GM12878 (cell line): ENCODE results near the gene DEFB132. TPM values are rescaled to one million over a fixed set of nuclear protein-coding genes. Genes with fewer than 3 reads are reported as not detected.

Experiments
- ATAC-seq: fragments of 200-7000 bp; cut with Tn5 transposase; 3 replicates; pipeline ENCODE4 v1.9.1; 2020; ENCODE audit warnings: mild to moderate bottlenecking, moderate library complexity
- BruUV-seq: library from RNA; stranded (reverse); fragments of 400-500 nt; replicated peaks from 2 replicates; lab custom pipeline; 2021; lab: Mats Ljungman, UMichigan
- CTCF ChIA-PET: fragments of 300-600 bp; sonication (Branson Sonifier 250); formaldehyde crosslinking; extraction: SDS; loops from one replicate; lab custom pipeline; 2021; ENCODE audit warnings: inconsistent platforms; lab: Yijun Ruan, JAX
- POLR2A ChIA-PET: fragments of 350-600 bp; formaldehyde crosslinking; extraction: SDS; loops from one replicate; lab custom pipeline; 2021; ENCODE audit warnings: inconsistent platforms; lab: Charles Lee
- RAD21 ChIA-PET: fragments of 300-600 bp; sonication (Branson Sonifier 250); formaldehyde crosslinking; loops from one replicate; lab custom pipeline; 2023; ENCODE audit warnings: antibody characterized with exemption; ENCODE audit not compliant: unreplicated experiment; lab: Charles Lee
- SMC1A ChIA-PET: fragments of 300-600 bp; sonication (Branson Sonifier 250); formaldehyde crosslinking; loops from one replicate; lab custom pipeline; 2023; ENCODE audit not compliant: unreplicated experiment, uncharacterized antibody; lab: Charles Lee
- DNase-seq: peaks from one replicate; pipeline ENCODE4 v3.0.0-alpha.2; 2011; ENCODE audit warnings: low read depth, low spot score
- FAIRE-seq: peaks from 3 replicates; lab custom pipeline; 2011; peaks lifted over from hg19 to GRCh38; lab: Jason Lieb, UNC
- H2AFZ ChIP-seq: 2 replicates; pipeline ENCODE4 v1.6.0; 2011; ENCODE audit warnings: low read depth, low read length, control low read depth; ENCODE audit not compliant: control insufficient read depth
- H3K27ac ChIP-seq: 2 replicates; pipeline ENCODE4 v1.5.1; 2011; ENCODE audit warnings: control low read depth; ENCODE audit not compliant: control insufficient read depth, insufficient read depth
- H3K27me3 ChIP-seq, 2 experiments: replicated peaks in 1 of 2; 2 replicates each; pipeline versions ENCODE4 v1.6.0 to v1.6.1; 2011; ENCODE audit warnings: low read length in 1 of 2; ENCODE audit not compliant: control insufficient read depth in 2 of 2, insufficient read depth in 2 of 2
- H3K36me3 ChIP-seq, 2 experiments: 2 replicates each; pipeline ENCODE4 v1.5.1; 2011; ENCODE audit warnings: low read length in 1 of 2; ENCODE audit not compliant: control insufficient read depth in 2 of 2, insufficient read depth in 2 of 2
- H3K4me1 ChIP-seq: 2 replicates; pipeline ENCODE4 v1.6.1; 2011; ENCODE audit warnings: mild to moderate bottlenecking, low read length, moderate library complexity, mixed read lengths; ENCODE audit not compliant: control insufficient read depth, insufficient read depth
- H3K4me2 ChIP-seq: 2 replicates; pipeline ENCODE4 v1.6.0; 2011; ENCODE audit warnings: control low read depth; ENCODE audit not compliant: control insufficient read depth, insufficient read depth
- H3K4me3 ChIP-seq: fragments of 200-600 bp; sonication (generic); 2 replicates; pipeline ENCODE4 v1.5.1; 2016
- H3K79me2 ChIP-seq: 2 replicates; pipeline ENCODE4 v1.6.0; 2011; ENCODE audit warnings: low read length; ENCODE audit not compliant: control insufficient read depth, insufficient read depth
- H3K9ac ChIP-seq: 2 replicates; pipeline ENCODE4 v1.8.0; 2011; ENCODE audit warnings: low read length, control low read depth, mixed read lengths; ENCODE audit not compliant: control insufficient read depth, insufficient read depth
- H3K9me3 ChIP-seq: replicated peaks from 3 replicates; pipeline ENCODE4 v1.5.1; 2011; ENCODE audit warnings: mild to moderate bottlenecking, low read length; ENCODE audit not compliant: control insufficient read depth, insufficient read depth
- H4K20me1 ChIP-seq: 2 replicates; pipeline ENCODE4 v1.6.0; 2011; ENCODE audit not compliant: control insufficient read depth, insufficient read depth
- POLR2AphosphoS5 ChIP-seq: IDR thresholded peaks from 2 replicates; pipeline ENCODE4 v1.6.1; 2011; ENCODE audit warnings: mild to moderate bottlenecking, low read length, inconsistent platforms
- RELB ChIP-seq: fragments of 450-650 bp; IDR thresholded peaks from 2 replicates; pipeline ENCODE4 v1.6.1; 2017; ENCODE audit warnings: low read depth, mild to moderate bottlenecking, moderate library complexity
- ZBTB11 ChIP-seq: fragments of 450-650 bp; formaldehyde crosslinking; IDR thresholded peaks from 2 replicates; pipeline ENCODE4 v1.5.0; 2022; ENCODE audit warnings: mild to moderate bottlenecking, missing genetic modification characterization
- ZNF384 ChIP-seq: IDR thresholded peaks from 2 replicates; pipeline ENCODE4 v1.6.1; 2012; ENCODE audit warnings: low read depth, mild to moderate bottlenecking, low read length, improper control_type of control experiment, borderline replicate concordance
- ZSCAN29 ChIP-seq: fragments of 450-650 bp; IDR thresholded peaks from 2 replicates; pipeline ENCODE4 v1.6.1; 2017; ENCODE audit warnings: mild to moderate bottlenecking, moderate library complexity
- WGBS: methylation state at CpG from one replicate; pipeline ENCODE4 v1.1.6; 2016; ENCODE audit warnings: low lambda C conversion rate; ENCODE audit not compliant: insufficient replicate concordance, insufficient coverage; ENCODE audit errors: missing lambda C conversion rate; 5-methylcytosine and 5-hydroxymethylcytosine counted together
- in situ Hi-C: fragments of 300-500 bp; cut with MboI; formaldehyde crosslinking; loops from 9 replicates; pipeline ENCODE4 v1.14.3; 2018; ENCODE audit warnings: mixed read lengths
- intact Hi-C: fragments of 100-400 bp; cut with micrococcal nuclease; formaldehyde crosslinking; loops from one replicate; pipeline ENCODE4 v1.14.2; 2022; ENCODE audit not compliant: unreplicated experiment
- polyA plus RNA-seq, 11 experiments: library from polyadenylated mRNA; depleted of rRNA in 4 of 11; unstranded in 6 of 11; stranded (reverse) in 5 of 11; fragments of >200 nt; fragmentation: Nextera tagmentation in 4 of 11; fragmentation: Illumina TruSeq in 1 of 11; extraction: Ambion mirVana in 4 of 11; extraction: Trizol in 1 of 11; gene quantifications; 1 replicate in 1 of 11; 2 replicates in 10 of 11; pipeline versions ENCODE4 v1.2.1 to v1.2.3, GENCODE V29; 2011 to 2016; ENCODE audit warnings: inconsistent platforms in 2 of 11, missing spikeins in 2 of 11, low read depth in 1 of 11
- total RNA-seq, 4 experiments: library from RNA; depleted of rRNA in 3 of 4; stranded (reverse); fragments of >200 nt in 3 of 4; fragmentation: Illumina TruSeq in 1 of 4; extraction: Trizol in 1 of 4; gene quantifications; 2 replicates each; pipeline versions ENCODE4 v1.2.1 to v1.2.3, GENCODE V29; 2013 to 2021

The DEFB132 gene
- total and polyA plus RNA-seq, 10 of the 15 experiments (the other 5 are each of a cell fraction or from before 2014, with no cell fraction given), result not detected

GRCh38 chr20:310645-311044 lies 53.1 kb downstream of the DEFB132 start:
- no peak overlapping the region for H3K27ac ChIP-seq
- TF ChIP-seq ZBTB11, result no peak
- TF ChIP-seq ZNF384, result peak; percentile 47
- TF ChIP-seq RELB, result no peak
- TF ChIP-seq POLR2AphosphoS5, result no peak
- no peak for TF ChIP-seq ZSCAN29
- FAIRE-seq (no peak), DNase-seq (no peak), ATAC-seq (no peak)
- H3K79me2 ChIP-seq, result no peaks in the 10 kb centered on the region
- no TSS peak for BruUV-seq
- peak overlapping the region; percentile 51; the same call in 1 of the 2 replicates for H2AFZ ChIP-seq
- no peaks in the 10 kb centered on the region for H3K36me3 ChIP-seq
- peaks cover 4% of the 10 kb centered on the region; the same call in 1 of the 2 replicates for H3K4me1 ChIP-seq
- no peaks in the 10 kb centered on the region for H4K20me1 ChIP-seq
- no peaks in the 10 kb centered on the region for H3K27me3 ChIP-seq
- intact Hi-C loops, result no loop called here
- H3K9me3 ChIP-seq, result no peaks in the 10 kb centered on the region
- in situ Hi-C loops, result no loop called here
- ChIA-PET SMC1A (interaction anchor here (1.0 to 1.6 kb wide), 2 partner anchors 10 to 13 kb away, joined by 5 to 6 read pairs; no protein-coding TSS in a partner anchor), CTCF (interaction anchor here (0.8 to 1.3 kb wide), 5 partner anchors 10 to 97 kb away, joined by 3 to 7 read pairs (median 3); no protein-coding TSS in a partner anchor), POLR2A (interaction anchor here (1.0 to 2.5 kb wide), 2 partner anchors 12 to 14 kb away, joined by 10 to 11 read pairs; partner anchors contain the start of gene SOX12), RAD21 (interaction anchor here (2.7 kb wide), 1 partner anchor 44 kb away, joined by 12 read pairs; no protein-coding TSS in a partner anchor)
- H3K4me3 ChIP-seq, result peak overlapping the region; percentile 46; the same call in 1 of the 2 replicates
- H3K4me2 ChIP-seq, result peak overlapping the region; percentile 91
- no peak overlapping the region for H3K9ac ChIP-seq
- 35% methylated on average over 7 of the region's 7 CpGs for WGBS

Other genes with a start within 250 kb of the DEFB132 start
Only the 7 nearest of the 12 such genes appear.
- gene DEFB127, start 100.3 kb upstream of the DEFB132 start, total RNA-seq (2014; rRNA removed), result not detected in 2 replicates
- gene DEFB127, start 100.3 kb upstream of the DEFB132 start, total RNA-seq (2014; rRNA removed; fragmentation: Illumina TruSeq; extraction: Trizol), result not detected in 2 replicates
- gene DEFB127, start 100.3 kb upstream of the DEFB132 start, total RNA-seq (2021), result not detected in 2 replicates
- gene DEFB127, start 100.3 kb upstream of the DEFB132 start, polyA plus RNA-seq (2011; rRNA removed), result not detected in 2 replicates
- gene DEFB127, start 100.3 kb upstream of the DEFB132 start, polyA plus RNA-seq (2014; fragmentation: Illumina TruSeq; extraction: Trizol), result not detected in 2 replicates
- gene DEFB127, start 100.3 kb upstream of the DEFB132 start, polyA plus RNA-seq (2014; fragmentation: Nextera tagmentation; extraction: Ambion mirVana), result not detected
- not detected in 2 replicates for gene DEFB127, start 100.3 kb upstream of the DEFB132 start, polyA plus RNA-seq (2014; rRNA removed)
- gene DEFB127, start 100.3 kb upstream of the DEFB132 start, polyA plus RNA-seq (2016; fragmentation: Nextera tagmentation; extraction: Ambion mirVana), result not detected
- not detected in 2 replicates for gene DEFB128, start 68.0 kb upstream of the DEFB132 start, total RNA-seq (2014; rRNA removed)
- not detected in 2 replicates for gene DEFB128, start 68.0 kb upstream of the DEFB132 start, total RNA-seq (2014; rRNA removed; fragmentation: Illumina TruSeq; extraction: Trizol)
- gene DEFB128, start 68.0 kb upstream of the DEFB132 start, total RNA-seq (2021), result not detected in 2 replicates
- not detected in 2 replicates for gene DEFB128, start 68.0 kb upstream of the DEFB132 start, polyA plus RNA-seq (2011; rRNA removed)
- not detected in 2 replicates for gene DEFB128, start 68.0 kb upstream of the DEFB132 start, polyA plus RNA-seq (2014; fragmentation: Illumina TruSeq; extraction: Trizol)
- gene DEFB128, start 68.0 kb upstream of the DEFB132 start, polyA plus RNA-seq (2014; fragmentation: Nextera tagmentation; extraction: Ambion mirVana), result not detected
- not detected in 2 replicates for gene DEFB128, start 68.0 kb upstream of the DEFB132 start, polyA plus RNA-seq (2014; rRNA removed)
- not detected for gene DEFB128, start 68.0 kb upstream of the DEFB132 start, polyA plus RNA-seq (2016; fragmentation: Nextera tagmentation; extraction: Ambion mirVana)
- gene DEFB129, start 30.5 kb upstream of the DEFB132 start, total RNA-seq (2014; rRNA removed), result not detected in 2 replicates
- gene DEFB129, start 30.5 kb upstream of the DEFB132 start, total RNA-seq (2014; rRNA removed; fragmentation: Illumina TruSeq; extraction: Trizol), result not detected in 2 replicates
- gene DEFB129, start 30.5 kb upstream of the DEFB132 start, total RNA-seq (2021), result not detected in 2 replicates
- not detected in 2 replicates for gene DEFB129, start 30.5 kb upstream of the DEFB132 start, polyA plus RNA-seq (2011; rRNA removed)
- not detected in 2 replicates for gene DEFB129, start 30.5 kb upstream of the DEFB132 start, polyA plus RNA-seq (2014; fragmentation: Illumina TruSeq; extraction: Trizol)
- not detected for gene DEFB129, start 30.5 kb upstream of the DEFB132 start, polyA plus RNA-seq (2014; fragmentation: Nextera tagmentation; extraction: Ambion mirVana)
- gene DEFB129, start 30.5 kb upstream of the DEFB132 start, polyA plus RNA-seq (2014; rRNA removed), result not detected in 2 replicates
- gene DEFB129, start 30.5 kb upstream of the DEFB132 start, polyA plus RNA-seq (2016; fragmentation: Nextera tagmentation; extraction: Ambion mirVana), result not detected
- 1.0 and 1.4 TPM in 2 replicates for gene C20orf96, start 33.0 kb downstream of the DEFB132 start, total RNA-seq (2014; rRNA removed)
- 1.4 and 1.8 TPM in 2 replicates for gene C20orf96, start 33.0 kb downstream of the DEFB132 start, total RNA-seq (2014; rRNA removed; fragmentation: Illumina TruSeq; extraction: Trizol)
- 7.4 and 8.4 TPM in 2 replicates for gene C20orf96, start 33.0 kb downstream of the DEFB132 start, total RNA-seq (2021)
- gene C20orf96, start 33.0 kb downstream of the DEFB132 start, polyA plus RNA-seq (2011; rRNA removed), result 3.2 and 4.3 TPM in 2 replicates
- gene C20orf96, start 33.0 kb downstream of the DEFB132 start, polyA plus RNA-seq (2014; fragmentation: Illumina TruSeq; extraction: Trizol), result 5.5 and 8.0 TPM in 2 replicates
- gene C20orf96, start 33.0 kb downstream of the DEFB132 start, polyA plus RNA-seq (2014; fragmentation: Nextera tagmentation; extraction: Ambion mirVana), result 1 to 10 TPM; 2.3 to 2.4 TPM
- gene C20orf96, start 33.0 kb downstream of the DEFB132 start, polyA plus RNA-seq (2014; rRNA removed), result 8.6 and 9.0 TPM in 2 replicates
- 1 to 10 TPM; 7.5 to 7.9 TPM for gene C20orf96, start 33.0 kb downstream of the DEFB132 start, polyA plus RNA-seq (2016; fragmentation: Nextera tagmentation; extraction: Ambion mirVana)
- gene ZCCHC3, start 39.8 kb downstream of the DEFB132 start, total RNA-seq (2014; rRNA removed), result 36.1 TPM in 2 replicates
- 13.8 and 15.3 TPM in 2 replicates for gene ZCCHC3, start 39.8 kb downstream of the DEFB132 start, total RNA-seq (2014; rRNA removed; fragmentation: Illumina TruSeq; extraction: Trizol)
- gene ZCCHC3, start 39.8 kb downstream of the DEFB132 start, total RNA-seq (2021), result 31.9 and 32.8 TPM in 2 replicates
- gene ZCCHC3, start 39.8 kb downstream of the DEFB132 start, polyA plus RNA-seq (2011; rRNA removed), result 31.3 and 33.1 TPM in 2 replicates
- 20.2 and 21.9 TPM in 2 replicates for gene ZCCHC3, start 39.8 kb downstream of the DEFB132 start, polyA plus RNA-seq (2014; fragmentation: Illumina TruSeq; extraction: Trizol)
- 10 to 100 TPM in 1 of 2 experiments, 1 to 10 TPM in 1; 5.3 to 10.8 TPM for gene ZCCHC3, start 39.8 kb downstream of the DEFB132 start, polyA plus RNA-seq (2014; fragmentation: Nextera tagmentation; extraction: Ambion mirVana)
- gene ZCCHC3, start 39.8 kb downstream of the DEFB132 start, polyA plus RNA-seq (2014; rRNA removed), result 32.1 and 33.5 TPM in 2 replicates
- 10 to 100 TPM in 1 of 2 experiments, 1 to 10 TPM in 1; 7.7 to 14.1 TPM for gene ZCCHC3, start 39.8 kb downstream of the DEFB132 start, polyA plus RNA-seq (2016; fragmentation: Nextera tagmentation; extraction: Ambion mirVana)
- 2.8 and 3.3 TPM in 2 replicates for gene SOX12, start 67.8 kb downstream of the DEFB132 start, total RNA-seq (2014; rRNA removed)
- 0.92 and 1.1 TPM in 2 replicates for gene SOX12, start 67.8 kb downstream of the DEFB132 start, total RNA-seq (2014; rRNA removed; fragmentation: Illumina TruSeq; extraction: Trizol)
- 17.9 TPM in 2 replicates for gene SOX12, start 67.8 kb downstream of the DEFB132 start, total RNA-seq (2021)
- gene SOX12, start 67.8 kb downstream of the DEFB132 start, polyA plus RNA-seq (2011; rRNA removed), result 1.1 and 1.7 TPM in 2 replicates
- 1.5 and 3.2 TPM in 2 replicates for gene SOX12, start 67.8 kb downstream of the DEFB132 start, polyA plus RNA-seq (2014; fragmentation: Illumina TruSeq; extraction: Trizol)
- gene SOX12, start 67.8 kb downstream of the DEFB132 start, polyA plus RNA-seq (2014; fragmentation: Nextera tagmentation; extraction: Ambion mirVana), result under 1 TPM; 0.50 to 0.71 TPM
- 5.0 and 7.5 TPM in 2 replicates for gene SOX12, start 67.8 kb downstream of the DEFB132 start, polyA plus RNA-seq (2014; rRNA removed)
- 1 to 10 TPM in 1 of 2 experiments, under 1 TPM in 1; 0.88 to 1.0 TPM for gene SOX12, start 67.8 kb downstream of the DEFB132 start, polyA plus RNA-seq (2016; fragmentation: Nextera tagmentation; extraction: Ambion mirVana)
- gene NRSN2, start 89.4 kb downstream of the DEFB132 start, total RNA-seq (2014; rRNA removed), result 9.1 and 10.5 TPM in 2 replicates
- gene NRSN2, start 89.4 kb downstream of the DEFB132 start, total RNA-seq (2014; rRNA removed; fragmentation: Illumina TruSeq; extraction: Trizol), result 6.9 and 8.9 TPM in 2 replicates
- 21.9 and 24.7 TPM in 2 replicates for gene NRSN2, start 89.4 kb downstream of the DEFB132 start, total RNA-seq (2021)
- gene NRSN2, start 89.4 kb downstream of the DEFB132 start, polyA plus RNA-seq (2011; rRNA removed), result 3.7 and 8.0 TPM in 2 replicates
- gene NRSN2, start 89.4 kb downstream of the DEFB132 start, polyA plus RNA-seq (2014; fragmentation: Illumina TruSeq; extraction: Trizol), result 14.6 and 16.9 TPM in 2 replicates
- gene NRSN2, start 89.4 kb downstream of the DEFB132 start, polyA plus RNA-seq (2014; fragmentation: Nextera tagmentation; extraction: Ambion mirVana), result 1 to 10 TPM; 6.2 to 7.6 TPM
- 18.9 and 24.3 TPM in 2 replicates for gene NRSN2, start 89.4 kb downstream of the DEFB132 start, polyA plus RNA-seq (2014; rRNA removed)
- gene NRSN2, start 89.4 kb downstream of the DEFB132 start, polyA plus RNA-seq (2016; fragmentation: Nextera tagmentation; extraction: Ambion mirVana), result 10 to 100 TPM; 26.4 to 32.4 TPM